GM23248 (cell line): ENCODE results near the gene JUP.

ENCODE experiments used
- EZH2 ChIP-seq: fragments of 200-600 bp; sonication (generic); IDR thresholded peaks from 2 replicates; pipeline ENCODE4 v1.6.1; 2018; ENCODE audit warnings: antibody characterized with exemption, mild to moderate bottlenecking; ENCODE audit not compliant: insufficient read depth, poor library complexity, severe bottlenecking
- EZH2phosphoT487 ChIP-seq: fragments of 200-600 bp; sonication (generic); IDR thresholded peaks from 2 replicates; pipeline ENCODE4 v1.6.1; 2018; ENCODE audit warnings: antibody characterized with exemption, moderate library complexity, mild to moderate bottlenecking, low read depth; ENCODE audit not compliant: insufficient read depth

DNA sequence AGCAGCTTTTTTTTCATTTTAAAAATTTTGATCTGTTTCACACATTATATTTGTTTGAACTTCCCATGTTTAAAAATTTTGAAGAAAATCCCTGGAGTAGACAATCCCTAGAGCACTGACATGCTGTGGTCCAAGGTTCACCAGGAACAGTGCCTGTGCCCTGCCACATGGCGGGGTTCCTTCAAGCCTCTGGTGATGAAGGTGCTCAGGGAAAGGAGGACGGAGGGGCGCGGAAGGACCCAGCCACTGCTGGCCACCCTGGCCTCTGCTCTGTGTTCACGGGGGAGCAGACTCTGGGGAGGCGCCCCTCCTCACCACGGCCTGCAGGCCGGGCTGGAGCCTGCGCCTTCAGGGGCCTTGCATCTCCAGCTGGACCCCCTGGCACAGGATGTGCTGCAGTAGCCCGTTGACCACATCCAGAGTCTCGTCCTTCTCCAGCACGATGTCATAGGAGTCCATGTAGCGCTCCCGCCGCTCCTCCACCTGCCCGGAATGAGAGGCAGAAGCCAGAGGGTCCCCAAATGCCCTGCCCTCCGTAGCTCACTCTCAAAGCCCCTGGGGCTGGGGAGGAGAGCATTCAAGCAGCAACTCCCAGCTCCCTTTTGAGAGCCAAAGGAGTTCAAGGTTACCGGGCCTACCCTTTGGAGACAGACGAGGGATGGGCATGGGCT lies 38.8 kb upstream of the JUP start:
- no peak for TF ChIP-seq EZH2
- TF ChIP-seq EZH2phosphoT487, result no peak
